K562 (cell line): ENCODE data around the gene HDAC10. TPM values are rescaled to one million over a fixed set of nuclear protein-coding genes. Genes with fewer than 3 reads are reported as not detected.

ENCODE experiments used
- ATAC-seq: fragments of 200-7000 bp; cut with Tn5 transposase; 3 replicates; pipeline ENCODE4 v1.9.1; 2020; ENCODE audit warnings: moderate library complexity
- BruUV-seq: library from RNA; stranded (reverse); fragments of 400-500 nt; replicated peaks from 2 replicates; lab custom pipeline; 2021; lab: Mats Ljungman, UMichigan
- CTCF ChIA-PET: fragments of 300-600 bp; formaldehyde crosslinking; extraction: SDS; loops from one replicate; lab custom pipeline; 2021; ENCODE audit warnings: low intra/inter-chr PET ratio; lab: Yijun Ruan, JAX
- POLR2A ChIA-PET: fragments of 300-600, 350-650 bp; sonication (Branson Sonifier 250); formaldehyde crosslinking; extraction: SDS; loops from one replicate; lab custom pipeline; 2021; ENCODE audit warnings: antibody characterized with exemption, inconsistent platforms; lab: Yijun Ruan, JAX
- DNase-seq, 4 experiments: peaks; one replicate each; pipeline versions ENCODE4 v3.0.0 to v3.0.0-alpha.2; 2011 to 2018; ENCODE audit warnings: low spot score in 3 of 4, mixed read lengths in 3 of 4; ENCODE audit errors: extremely low read depth in 1 of 4
- FAIRE-seq: peaks from 2 replicates; lab custom pipeline; 2011; peaks lifted over from hg19 to GRCh38; lab: Jason Lieb, UNC
- H2AFZ ChIP-seq: 2 replicates; pipeline ENCODE4 v1.6.0; 2011; ENCODE audit warnings: low read depth, low read length, control low read depth, inconsistent platforms
- H3K27ac ChIP-seq: fragments of 200-600 bp; 3 replicates; pipeline ENCODE4 v1.8.0; 2011; ENCODE audit warnings: low read depth, mild to moderate bottlenecking, control low read depth, inconsistent platforms, low read length, moderate library complexity, mixed read lengths; ENCODE audit errors: extremely low read depth
- H3K27me3 ChIP-seq, 2 experiments: fragments of 300-600 bp in 1 of 2; 2 replicates in 1 of 2; 3 replicates in 1 of 2; pipeline versions ENCODE4 v1.6.0 to v1.8.0; 2011; ENCODE audit warnings: inconsistent platforms in 2 of 2, low read length in 2 of 2, mild to moderate bottlenecking in 1 of 2, mixed read lengths in 1 of 2, moderate library complexity in 1 of 2; ENCODE audit not compliant: control insufficient read depth in 2 of 2, insufficient read depth in 2 of 2
- H3K36me3 ChIP-seq: fragments of 300-600 bp; 3 replicates; pipeline ENCODE4 v1.8.0; 2011; ENCODE audit warnings: mild to moderate bottlenecking, low read length, inconsistent platforms; ENCODE audit not compliant: control insufficient read depth, insufficient read depth
- H3K4me1 ChIP-seq, 2 experiments: fragments of 200-600 bp in 1 of 2; replicated peaks in 1 of 2; 2 replicates in 1 of 2; 3 replicates in 1 of 2; pipeline versions ENCODE4 v1.5.1 to v1.8.0; 2011; ENCODE audit warnings: inconsistent platforms in 2 of 2, low read length in 2 of 2, mild to moderate bottlenecking in 1 of 2, mixed read lengths in 1 of 2, moderate library complexity in 1 of 2; ENCODE audit not compliant: control insufficient read depth in 2 of 2, insufficient read depth in 2 of 2
- H3K4me2 ChIP-seq: 2 replicates; pipeline ENCODE4 v1.6.1; 2011; ENCODE audit warnings: low read length, control low read depth, inconsistent platforms, mixed read lengths; ENCODE audit not compliant: insufficient read depth
- H3K4me3 ChIP-seq: fragments of 200-600 bp; sonication (generic), shearing (Covaris generic); 2 replicates; pipeline ENCODE4 v1.5.1; 2016; ENCODE audit warnings: control low read depth, inconsistent platforms
- H3K79me2 ChIP-seq: fragments of 200-600 bp; 3 replicates; pipeline ENCODE4 v1.8.0; 2011; ENCODE audit warnings: low read length, inconsistent platforms; ENCODE audit not compliant: control insufficient read depth, insufficient read depth
- H3K9ac ChIP-seq, 2 experiments: 2 replicates each; pipeline versions ENCODE4 v1.6.0 to v1.6.1; 2011; ENCODE audit warnings: low read depth in 2 of 2, low read length in 2 of 2, control low read depth in 1 of 2, inconsistent platforms in 1 of 2, mild to moderate bottlenecking in 1 of 2, mixed read lengths in 1 of 2; ENCODE audit not compliant: insufficient read depth in 1 of 2
- H3K9me1 ChIP-seq: one replicate; pipeline ENCODE4 v1.6.0; 2011; ENCODE audit warnings: inconsistent platforms, mild to moderate bottlenecking, low read length, moderate library complexity; ENCODE audit not compliant: control insufficient read depth, insufficient read depth
- H3K9me3 ChIP-seq: replicated peaks from 2 replicates; pipeline ENCODE4 v1.5.1; 2011; ENCODE audit warnings: low read depth, low read length, inconsistent platforms; ENCODE audit not compliant: control insufficient read depth, insufficient read depth
- H4K20me1 ChIP-seq: replicated peaks from 2 replicates; pipeline ENCODE4 v1.6.1; 2011; ENCODE audit warnings: low read length, inconsistent platforms, mixed read lengths; ENCODE audit not compliant: control insufficient read depth, insufficient read depth
- ASH1L ChIP-seq: fragments of 450-650 bp; IDR thresholded peaks from 2 replicates; pipeline ENCODE4 v1.6.1; 2018; ENCODE audit warnings: borderline replicate concordance, mild to moderate bottlenecking, low read depth; ENCODE audit not compliant: partially characterized antibody
- BRD9 ChIP-seq: fragments of 450-650 bp; IDR thresholded peaks from 2 replicates; pipeline ENCODE4 v1.6.1; 2018; ENCODE audit warnings: low read depth; ENCODE audit not compliant: partially characterized antibody
- EGR1 ChIP-seq: fragments of 450-650 bp; conservative IDR thresholded peaks from 2 replicates; pipeline ENCODE4 v1.6.1; 2017; ENCODE audit warnings: mild to moderate bottlenecking
- EP300 ChIP-seq: IDR thresholded peaks from 2 replicates; pipeline ENCODE4 v1.6.1; 2012; ENCODE audit warnings: low read length, improper control_type of control experiment
- GABPB1 ChIP-seq: sonication (generic); formaldehyde crosslinking; IDR thresholded peaks from 2 replicates; pipeline ENCODE4 v1.8.0; 2022; ENCODE audit warnings: mild to moderate bottlenecking, missing genetic modification reagents
- MIER1 ChIP-seq: fragments of 450-650 bp; IDR thresholded peaks from 2 replicates; pipeline ENCODE4 v1.6.1; 2016; ENCODE audit warnings: antibody characterized with exemption, mild to moderate bottlenecking, low read depth
- NCOA4 ChIP-seq: fragments of 450-650 bp; IDR thresholded peaks from 2 replicates; pipeline ENCODE4 v1.6.1; 2018; ENCODE audit warnings: mild to moderate bottlenecking; ENCODE audit not compliant: partially characterized antibody
- ZBTB12 ChIP-seq: fragments of 250-450 bp; sonication (Bioruptor Pico); IDR thresholded peaks from 2 replicates; pipeline ENCODE4 v1.4.0; 2020
- WGBS: fragments of 100-300 bp; shearing (Covaris generic); methylation state at CpG from one replicate; pipeline ENCODE4 v1.1.6; 2016; ENCODE audit warnings: low coverage, mixed read lengths; ENCODE audit not compliant: insufficient coverage; ENCODE audit errors: missing lambda C conversion rate; 5-methylcytosine and 5-hydroxymethylcytosine counted together
- in situ Hi-C: fragments of 300-500 bp; cut with MboI; formaldehyde crosslinking; loops from 4 replicates; pipeline ENCODE4 v1.15.0; 2018; ENCODE audit warnings: inconsistent platforms, mixed read lengths
- intact Hi-C: fragments of 100-400 bp; cut with micrococcal nuclease; formaldehyde crosslinking; loops from 2 replicates; pipeline ENCODE4 v1.14.2; 2022
- polyA plus RNA-seq, 8 experiments: library from polyadenylated mRNA; depleted of rRNA in 4 of 8; stranded (reverse) in 5 of 8; unstranded in 3 of 8; fragments of >200 nt; fragmentation: Nextera tagmentation in 2 of 8; fragmentation: Illumina TruSeq in 1 of 8; extraction: Ambion mirVana in 2 of 8; extraction: Trizol in 1 of 8; gene quantifications; 2 replicates each; pipeline versions ENCODE4 v1.2.1 to v1.2.3, GENCODE V29; 2011 to 2014; ENCODE audit warnings: inconsistent platforms in 1 of 8, missing spikeins in 1 of 8
- total RNA-seq, 7 experiments: library from RNA; depleted of rRNA in 6 of 7; stranded (reverse); fragments of >200 nt in 6 of 7; fragmentation: Illumina TruSeq in 2 of 7; extraction: Trizol in 2 of 7; gene quantifications; 2 replicates each; pipeline versions ENCODE4 v1.2.1 to v1.2.3, GENCODE V29; 2011 to 2021; ENCODE audit warnings: low replicate concordance in 1 of 7
- TF ChIP-seq, protein P1 (sequence below): fragments of 250-450 bp; sonication (Bioruptor Pico); IDR thresholded peaks from 2 replicates; pipeline ENCODE4 v1.5.1; 2021; ENCODE audit warnings: mild to moderate bottlenecking
- TF ChIP-seq, protein P2 (sequence below): sonication (generic); formaldehyde crosslinking; IDR thresholded peaks from 2 replicates; pipeline ENCODE4 v1.8.1; 2023; ENCODE audit warnings: mild to moderate bottlenecking, missing genetic modification reagents
- TF ChIP-seq, protein P3 (sequence below): IDR thresholded peaks from 2 replicates; pipeline ENCODE4 v1.6.1; 2014; ENCODE audit warnings: antibody characterized with exemption
- TF ChIP-seq, protein P4 (sequence below), 2 experiments: fragments of 150-350 bp in 1 of 2; IDR thresholded peaks; 2 replicates each; pipeline ENCODE4 v1.6.1; 2012 to 2016; ENCODE audit warnings: low read depth in 2 of 2, low read length in 2 of 2, mild to moderate bottlenecking in 1 of 2, moderate library complexity in 1 of 2

HDAC10 gene
- total and polyA plus RNA-seq, 9 of the 15 experiments (the other 6 are each of a cell fraction or from before 2014, with no cell fraction given) = 0.10 to 44.2 (median 6.5) TPM

GRCh38 chr22:50285568-50286229 is 34.6 kb upstream of the HDAC10 start:
- no TSS peak for BruUV-seq
- Histone ChIP-seq H3K4me1 (peaks cover 0 to 18% of the 10 kb centered on the region in 2 experiments; a peak in 1 of 5 replicates), H2AFZ (no peak overlapping the region), H3K4me2 (no peak overlapping the region), H3K9ac (no peak overlapping the region; a peak in 1 of 4 replicates), H3K4me3 (no peak overlapping the region), H4K20me1 (no peaks in the 10 kb centered on the region), H3K36me3 (peaks cover 42% of the 10 kb centered on the region; the same call in 1 of the 3 replicates), H3K27ac (no peak overlapping the region), H3K9me1 (no peaks in the 10 kb centered on the region), H3K9me3 (no peaks in the 10 kb centered on the region), H3K79me2 (no peaks in the 10 kb centered on the region), H3K27me3 (no peaks in the 10 kb centered on the region)
- in situ Hi-C loops (no loop called here), intact Hi-C loops (no loop called here)
- no peak for DNase-seq
- no peak for ATAC-seq
- ChIA-PET POLR2A (no interaction called here), CTCF (no interaction called here)
- FAIRE-seq = no peak
- 99% methylated on average over 15 of the region's 34 CpGs for WGBS
- TF ChIP-seq ZBTB12 (no peak), NCOA4 (no peak), GABPB1 (CRISPR knock-in tag) (no peak), BRD9 (no peak), ASH1L (no peak), MIER1 (no peak), EP300 (no peak), EGR1 (no peak)
- TF ChIP-seq, protein P1, sequence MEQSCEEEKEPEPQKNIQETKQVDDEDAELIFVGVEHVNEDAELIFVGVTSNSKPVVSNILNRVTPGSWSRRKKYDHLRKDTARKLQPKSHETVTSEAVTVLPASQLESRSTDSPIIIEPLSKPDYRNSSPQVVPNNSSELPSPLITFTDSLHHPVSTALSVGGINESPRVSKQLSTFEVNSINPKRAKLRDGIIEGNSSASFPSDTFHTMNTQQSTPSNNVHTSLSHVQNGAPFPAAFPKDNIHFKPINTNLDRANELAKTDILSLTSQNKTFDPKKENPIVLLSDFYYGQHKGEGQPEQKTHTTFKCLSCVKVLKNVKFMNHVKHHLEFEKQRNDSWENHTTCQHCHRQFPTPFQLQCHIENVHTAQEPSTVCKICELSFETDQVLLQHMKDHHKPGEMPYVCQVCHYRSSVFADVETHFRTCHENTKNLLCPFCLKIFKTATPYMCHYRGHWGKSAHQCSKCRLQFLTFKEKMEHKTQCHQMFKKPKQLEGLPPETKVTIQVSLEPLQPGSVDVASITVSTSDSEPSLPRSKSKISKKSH (CRISPR knock-in tag) = no peak
- TF ChIP-seq, protein P2, sequence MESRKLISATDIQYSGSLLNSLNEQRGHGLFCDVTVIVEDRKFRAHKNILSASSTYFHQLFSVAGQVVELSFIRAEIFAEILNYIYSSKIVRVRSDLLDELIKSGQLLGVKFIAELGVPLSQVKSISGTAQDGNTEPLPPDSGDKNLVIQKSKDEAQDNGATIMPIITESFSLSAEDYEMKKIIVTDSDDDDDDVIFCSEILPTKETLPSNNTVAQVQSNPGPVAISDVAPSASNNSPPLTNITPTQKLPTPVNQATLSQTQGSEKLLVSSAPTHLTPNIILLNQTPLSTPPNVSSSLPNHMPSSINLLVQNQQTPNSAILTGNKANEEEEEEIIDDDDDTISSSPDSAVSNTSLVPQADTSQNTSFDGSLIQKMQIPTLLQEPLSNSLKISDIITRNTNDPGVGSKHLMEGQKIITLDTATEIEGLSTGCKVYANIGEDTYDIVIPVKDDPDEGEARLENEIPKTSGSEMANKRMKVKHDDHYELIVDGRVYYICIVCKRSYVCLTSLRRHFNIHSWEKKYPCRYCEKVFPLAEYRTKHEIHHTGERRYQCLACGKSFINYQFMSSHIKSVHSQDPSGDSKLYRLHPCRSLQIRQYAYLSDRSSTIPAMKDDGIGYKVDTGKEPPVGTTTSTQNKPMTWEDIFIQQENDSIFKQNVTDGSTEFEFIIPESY (CRISPR knock-in tag) = no peak
- TF ChIP-seq, protein P3, sequence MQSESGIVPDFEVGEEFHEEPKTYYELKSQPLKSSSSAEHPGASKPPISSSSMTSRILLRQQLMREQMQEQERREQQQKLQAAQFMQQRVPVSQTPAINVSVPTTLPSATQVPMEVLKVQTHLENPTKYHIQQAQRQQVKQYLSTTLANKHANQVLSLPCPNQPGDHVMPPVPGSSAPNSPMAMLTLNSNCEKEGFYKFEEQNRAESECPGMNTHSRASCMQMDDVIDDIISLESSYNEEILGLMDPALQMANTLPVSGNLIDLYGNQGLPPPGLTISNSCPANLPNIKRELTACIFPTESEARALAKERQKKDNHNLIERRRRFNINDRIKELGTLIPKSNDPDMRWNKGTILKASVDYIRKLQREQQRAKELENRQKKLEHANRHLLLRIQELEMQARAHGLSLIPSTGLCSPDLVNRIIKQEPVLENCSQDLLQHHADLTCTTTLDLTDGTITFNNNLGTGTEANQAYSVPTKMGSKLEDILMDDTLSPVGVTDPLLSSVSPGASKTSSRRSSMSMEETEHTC = no peak
- TF ChIP-seq, protein P4, sequence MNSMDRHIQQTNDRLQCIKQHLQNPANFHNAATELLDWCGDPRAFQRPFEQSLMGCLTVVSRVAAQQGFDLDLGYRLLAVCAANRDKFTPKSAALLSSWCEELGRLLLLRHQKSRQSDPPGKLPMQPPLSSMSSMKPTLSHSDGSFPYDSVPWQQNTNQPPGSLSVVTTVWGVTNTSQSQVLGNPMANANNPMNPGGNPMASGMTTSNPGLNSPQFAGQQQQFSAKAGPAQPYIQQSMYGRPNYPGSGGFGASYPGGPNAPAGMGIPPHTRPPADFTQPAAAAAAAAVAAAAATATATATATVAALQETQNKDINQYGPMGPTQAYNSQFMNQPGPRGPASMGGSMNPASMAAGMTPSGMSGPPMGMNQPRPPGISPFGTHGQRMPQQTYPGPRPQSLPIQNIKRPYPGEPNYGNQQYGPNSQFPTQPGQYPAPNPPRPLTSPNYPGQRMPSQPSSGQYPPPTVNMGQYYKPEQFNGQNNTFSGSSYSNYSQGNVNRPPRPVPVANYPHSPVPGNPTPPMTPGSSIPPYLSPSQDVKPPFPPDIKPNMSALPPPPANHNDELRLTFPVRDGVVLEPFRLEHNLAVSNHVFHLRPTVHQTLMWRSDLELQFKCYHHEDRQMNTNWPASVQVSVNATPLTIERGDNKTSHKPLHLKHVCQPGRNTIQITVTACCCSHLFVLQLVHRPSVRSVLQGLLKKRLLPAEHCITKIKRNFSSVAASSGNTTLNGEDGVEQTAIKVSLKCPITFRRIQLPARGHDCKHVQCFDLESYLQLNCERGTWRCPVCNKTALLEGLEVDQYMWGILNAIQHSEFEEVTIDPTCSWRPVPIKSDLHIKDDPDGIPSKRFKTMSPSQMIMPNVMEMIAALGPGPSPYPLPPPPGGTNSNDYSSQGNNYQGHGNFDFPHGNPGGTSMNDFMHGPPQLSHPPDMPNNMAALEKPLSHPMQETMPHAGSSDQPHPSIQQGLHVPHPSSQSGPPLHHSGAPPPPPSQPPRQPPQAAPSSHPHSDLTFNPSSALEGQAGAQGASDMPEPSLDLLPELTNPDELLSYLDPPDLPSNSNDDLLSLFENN (IDR thresholded peaks at IDR 0.05; ENCODE audit: low read depth in 2 of 2, low read length in 2 of 2) = no peak
